Epithelial cell of prostate (primary cell): Measurements from ENCODE around the gene PEX5L.
"Not testable (repeated sequence)": the region's sequence is repeated elsewhere in the genome, so short reads cannot be mapped to it uniquely, and the experiment has no call there.

Source experiments
- DNase-seq: peaks from one replicate; pipeline ENCODE4 v3.0.0-alpha.2; 2011; ENCODE audit warnings: low read depth, low spot score
- H3K27ac ChIP-seq: fragments of 450-650 bp; 2 replicates; pipeline ENCODE4 v1.5.1; 2017; ENCODE audit warnings: mild to moderate bottlenecking

Gene PEX5L

DNA sequence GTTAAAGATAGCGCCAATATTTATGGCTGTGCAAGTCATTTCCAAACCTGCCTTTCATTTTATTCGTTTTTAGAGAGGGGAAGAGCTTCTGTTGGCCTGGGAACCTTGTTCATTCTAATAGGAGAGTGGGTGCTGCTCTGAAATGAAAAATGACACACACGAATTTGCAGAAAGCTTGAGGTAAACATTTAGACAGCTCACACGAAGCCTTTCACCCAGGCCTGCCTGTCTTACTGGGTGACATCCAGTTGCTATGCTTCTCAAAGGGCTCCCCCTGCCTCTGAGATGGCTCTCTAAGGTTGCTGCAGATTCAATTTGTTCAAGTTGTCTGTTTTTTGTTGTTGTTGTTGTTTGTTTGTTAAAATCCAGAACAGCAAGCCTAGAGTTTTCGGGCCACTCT lies 18.2 kb downstream of the PEX5L start:
- DNase-seq: no peak
- no peak overlapping the region for H3K27ac ChIP-seq

DNA sequence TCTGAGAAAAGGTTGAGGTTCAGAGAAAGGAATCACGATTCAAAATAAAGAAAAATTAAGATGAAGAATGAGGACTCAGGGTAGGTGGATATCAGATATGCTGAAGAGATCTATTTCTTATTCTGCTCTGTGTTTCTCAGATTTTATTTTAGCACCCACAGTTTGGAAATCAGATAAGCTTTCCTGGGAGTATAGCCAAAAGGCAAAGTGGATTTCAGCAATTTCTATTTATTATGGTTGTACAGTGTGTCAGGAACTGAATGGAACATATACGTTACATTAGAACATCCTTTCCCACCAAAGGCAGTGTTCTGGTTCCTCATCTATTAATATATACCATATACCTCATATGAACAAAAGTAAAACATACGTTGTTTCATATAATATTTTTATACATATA lies 18.9 kb downstream of the PEX5L start:
- no peak overlapping the region for H3K27ac ChIP-seq
- DNase-seq: no peak

DNA sequence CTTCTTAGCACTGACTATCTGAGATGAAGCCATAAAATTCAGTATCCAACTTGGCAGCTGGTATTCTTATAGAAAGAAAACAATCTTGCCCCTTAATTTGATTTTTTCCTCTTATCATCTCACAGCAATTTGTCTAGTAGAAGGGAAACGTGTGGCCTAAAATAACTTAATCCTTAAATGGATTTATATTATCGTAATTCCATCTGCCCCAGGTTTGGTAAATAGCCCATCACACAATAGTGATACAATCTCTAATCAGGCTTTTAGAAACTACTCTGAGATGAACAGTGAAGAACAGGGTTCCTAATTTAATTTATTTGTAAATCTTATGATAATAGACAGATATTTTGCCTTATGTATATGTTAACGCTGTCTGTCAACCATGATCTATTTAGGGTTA lies 24.8 kb downstream of the PEX5L start:
- no peak for DNase-seq

DNA sequence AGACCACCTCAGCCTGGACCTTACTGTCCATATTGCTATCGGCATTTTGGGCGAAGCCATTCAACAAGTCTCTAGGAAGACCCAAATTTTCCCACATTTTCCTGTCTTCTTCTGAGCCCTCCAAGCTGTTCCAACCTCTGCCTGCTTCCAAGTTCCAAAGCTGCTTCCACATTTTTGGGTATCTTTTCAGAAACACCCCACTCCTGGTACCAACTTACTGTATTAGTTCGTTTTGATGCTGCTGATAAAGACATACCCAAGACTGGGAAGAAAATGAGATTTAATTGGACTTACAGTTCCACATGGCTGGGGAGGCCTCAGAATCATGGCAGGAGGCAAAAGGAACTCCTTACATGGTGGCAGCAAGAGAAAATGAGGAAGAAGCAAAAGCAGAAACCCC lies 28.4 kb downstream of the PEX5L start:
- DNase-seq, H3K27ac ChIP-seq: not testable (repeated sequence)

More for the DNA sequence above, 24.8 kb downstream of the PEX5L start:
- H3K27ac ChIP-seq: no peak overlapping the region

DNA sequence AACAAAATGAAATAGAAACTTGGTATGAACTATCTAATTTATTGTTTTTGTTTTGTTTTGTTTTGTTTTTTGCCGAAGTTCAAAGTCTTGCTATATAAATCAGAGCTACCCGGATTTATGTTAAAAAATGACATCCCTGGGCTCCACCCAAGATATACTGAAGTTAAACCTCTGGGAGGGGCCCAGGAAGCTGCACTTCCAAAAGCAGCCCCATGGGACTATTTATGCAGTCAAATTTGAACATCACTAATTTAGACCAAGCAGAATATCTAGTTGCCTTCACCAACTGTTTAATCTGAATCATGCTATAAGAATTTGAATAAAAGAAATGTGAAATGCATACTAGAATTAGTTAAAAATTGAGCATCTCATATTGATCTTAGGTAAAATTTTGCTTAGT lies 32.2 kb downstream of the PEX5L start:
- no peak overlapping the region for H3K27ac ChIP-seq
- DNase-seq: no peak

DNA sequence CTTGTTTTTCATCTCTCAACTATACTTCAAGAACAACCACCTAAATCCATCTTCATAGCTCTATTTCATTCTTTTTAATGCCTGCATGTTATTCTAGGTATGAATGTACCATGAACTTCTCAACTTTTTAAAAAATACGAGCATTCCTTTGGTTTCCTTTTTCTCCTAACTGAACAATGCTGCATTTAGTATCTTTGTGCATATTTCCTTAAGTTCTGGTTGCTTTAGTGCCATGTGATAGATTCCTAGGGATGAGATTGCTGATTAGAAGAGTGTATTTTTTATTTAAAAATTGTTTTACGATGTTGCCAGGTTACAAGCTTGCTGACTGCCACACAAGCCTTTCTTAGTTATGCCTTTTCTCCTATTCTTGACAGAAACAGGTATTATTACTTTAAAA lies 34.7 kb downstream of the PEX5L start:
- H3K27ac ChIP-seq: no peak overlapping the region
- no peak for DNase-seq

DNA sequence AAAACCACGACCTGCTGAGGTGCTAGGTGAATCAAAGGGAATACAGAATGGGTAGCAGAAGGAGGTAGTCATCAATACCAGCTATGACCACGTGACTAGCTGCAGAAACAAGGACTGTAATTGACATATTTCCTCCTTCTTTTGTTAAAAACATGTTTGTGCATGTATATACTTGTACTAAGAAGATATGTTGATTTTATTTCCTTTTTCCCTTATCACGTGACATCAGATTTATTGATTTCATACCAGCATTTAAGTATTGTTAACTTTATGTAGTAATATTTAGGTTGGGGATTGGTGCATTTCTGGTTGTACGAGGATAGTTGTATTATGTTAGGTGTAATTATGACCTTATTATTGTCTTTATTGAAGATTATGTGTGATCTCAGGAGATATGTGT lies 36.2 kb downstream of the PEX5L start:
- DNase-seq: no peak
- H3K27ac ChIP-seq: no peak overlapping the region

DNA sequence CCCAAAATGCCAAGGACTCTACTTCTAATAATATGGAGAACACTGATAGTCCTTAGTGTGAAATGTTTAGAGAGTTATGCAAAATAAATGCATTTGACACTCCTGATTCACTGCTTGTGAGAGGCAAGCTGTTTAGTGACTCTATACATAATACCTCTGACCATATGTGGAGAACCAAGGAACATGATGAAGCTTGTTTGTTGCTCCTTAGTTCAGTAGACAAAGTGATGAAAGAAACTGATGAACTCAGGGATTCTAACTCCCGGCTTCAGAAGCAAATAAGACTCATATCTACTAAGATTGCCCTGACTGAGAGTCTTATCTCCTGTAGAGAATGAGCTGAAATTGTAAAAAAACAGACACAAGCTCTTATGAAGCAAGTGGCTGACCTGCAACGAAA lies 41.3 kb downstream of the PEX5L start:
- no peak for DNase-seq
- H3K27ac ChIP-seq: no peak overlapping the region

DNA sequence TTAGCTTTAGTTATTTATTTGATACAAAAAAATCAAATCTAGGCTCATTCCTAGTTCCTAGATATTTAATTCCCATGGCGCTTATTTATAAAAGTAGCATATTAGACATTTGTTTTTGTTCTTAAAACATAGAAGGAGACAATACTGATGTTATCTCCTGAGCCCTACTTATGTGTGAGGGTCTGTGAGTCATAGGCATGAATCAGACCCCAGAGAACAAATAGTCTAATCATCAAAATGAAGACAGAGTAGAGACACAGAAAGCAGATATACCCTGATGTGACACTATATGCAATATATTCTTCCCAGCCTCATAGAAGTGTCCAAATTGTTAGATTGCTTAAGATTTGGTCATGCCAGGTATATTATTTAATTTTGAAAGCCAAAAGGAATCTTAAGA lies 44.9 kb downstream of the PEX5L start:
- no peak overlapping the region for H3K27ac ChIP-seq
- no peak for DNase-seq

DNA sequence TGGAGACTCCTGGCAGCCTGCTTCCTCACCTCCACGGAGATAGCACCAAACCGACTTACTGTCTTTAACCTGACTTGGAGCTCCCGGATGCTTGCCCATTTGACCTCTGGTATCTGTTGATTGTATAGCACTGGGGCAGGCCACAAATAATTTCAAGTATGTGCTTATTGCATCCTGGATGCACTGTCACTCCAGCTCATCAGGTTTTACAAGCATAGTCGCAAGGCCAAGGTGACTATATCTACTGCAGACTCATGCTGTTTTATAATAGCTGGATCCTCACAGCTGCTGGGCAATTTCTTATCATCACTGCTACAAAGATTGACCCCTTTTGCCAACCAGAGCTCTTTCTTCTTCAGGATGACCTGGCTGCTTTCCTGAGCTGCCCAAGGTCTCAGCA lies 45.6 kb downstream of the PEX5L start:
- DNase-seq: no peak
- H3K27ac ChIP-seq: no peak overlapping the region

DNA sequence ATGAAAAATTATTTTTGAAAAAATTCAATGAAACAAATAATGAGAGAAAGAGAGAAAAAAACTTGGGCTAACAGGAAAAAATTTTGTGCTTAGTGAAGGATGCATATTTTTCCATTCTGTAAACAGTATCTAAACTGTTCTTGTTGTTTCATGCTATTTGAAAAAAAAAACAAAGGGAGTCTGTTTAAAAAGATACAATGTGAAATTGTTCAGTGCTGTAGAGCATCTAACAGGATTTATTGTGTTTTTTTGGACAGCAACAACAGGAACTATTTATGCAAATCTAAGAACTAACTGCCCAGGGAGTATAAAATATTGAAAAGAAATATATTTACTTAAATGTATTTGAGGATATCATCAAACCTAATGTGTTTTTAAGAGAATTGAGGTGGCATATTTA lies 55.1 kb downstream of the PEX5L start:
- DNase-seq: no peak
- H3K27ac ChIP-seq: no peak overlapping the region

DNA sequence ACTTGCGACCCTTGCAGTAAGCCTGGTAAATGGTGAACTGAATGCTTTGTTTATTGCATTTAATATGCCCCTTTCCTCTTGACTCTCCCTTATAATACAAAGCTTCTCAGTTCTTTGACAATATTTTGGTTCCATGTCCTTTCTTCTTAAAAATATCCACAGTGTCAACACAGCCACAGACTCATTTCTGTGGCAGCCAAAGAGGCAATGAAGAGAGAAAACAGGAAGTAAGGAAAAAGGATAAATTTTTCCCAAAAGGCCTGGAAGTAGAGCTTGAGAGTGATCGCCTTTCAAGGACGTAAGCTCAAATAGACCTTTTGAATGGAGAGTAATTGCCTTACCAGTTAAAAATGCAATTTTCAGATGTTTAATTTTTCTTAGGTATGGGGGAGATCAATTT lies 59.4 kb downstream of the PEX5L start:
- no peak for DNase-seq
- H3K27ac ChIP-seq: no peak overlapping the region

DNA sequence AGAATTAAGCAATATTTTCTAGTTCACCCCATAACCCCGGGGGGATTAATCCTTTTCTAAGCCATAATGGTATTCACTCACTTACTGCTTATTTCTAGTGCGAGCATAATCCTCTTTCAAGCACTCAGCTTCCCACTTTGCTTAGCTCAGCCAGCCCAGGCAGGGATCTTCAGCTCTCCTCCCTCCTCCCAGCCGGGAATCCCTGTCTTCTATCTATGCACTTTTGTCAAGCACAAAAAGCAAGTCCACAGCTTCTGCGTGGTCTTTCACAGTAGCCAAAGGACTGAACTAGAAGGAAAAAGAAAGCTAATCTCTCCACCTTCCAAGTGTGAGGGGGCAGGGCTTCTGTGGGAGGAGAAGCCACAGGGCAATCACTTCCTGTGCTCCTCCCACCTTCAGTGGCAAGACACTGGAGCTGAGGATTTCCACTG lies 62.8 kb downstream of the PEX5L start:
- no peak overlapping the region for H3K27ac ChIP-seq
- no peak for DNase-seq

DNA sequence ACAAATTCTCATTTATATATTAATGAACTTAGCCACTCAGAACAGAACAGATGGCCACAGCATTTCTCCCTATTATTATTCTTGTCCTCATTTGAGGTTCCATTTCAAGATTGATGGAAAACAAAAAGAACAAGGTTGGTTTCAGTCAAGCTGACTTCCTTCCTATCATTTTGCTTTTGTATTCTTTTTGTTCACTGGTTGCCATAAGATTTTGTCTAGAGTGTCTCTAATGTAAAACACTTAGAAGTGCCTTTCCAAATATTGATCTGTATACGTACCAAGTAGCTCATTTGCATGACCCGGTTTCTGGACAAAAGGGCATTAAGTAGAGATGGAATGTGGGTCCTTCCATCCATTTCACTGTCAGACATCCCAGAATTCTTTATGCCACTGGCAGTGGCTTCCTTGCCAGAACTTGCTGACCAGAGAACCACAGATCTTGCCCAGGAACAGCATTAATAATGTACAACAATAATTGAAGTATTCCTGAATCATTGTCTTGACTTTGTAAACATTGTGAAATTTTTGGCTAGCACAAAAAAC lies 63.8 kb downstream of the PEX5L start:
- H3K27ac ChIP-seq: no peak overlapping the region
- DNase-seq: no peak

DNA sequence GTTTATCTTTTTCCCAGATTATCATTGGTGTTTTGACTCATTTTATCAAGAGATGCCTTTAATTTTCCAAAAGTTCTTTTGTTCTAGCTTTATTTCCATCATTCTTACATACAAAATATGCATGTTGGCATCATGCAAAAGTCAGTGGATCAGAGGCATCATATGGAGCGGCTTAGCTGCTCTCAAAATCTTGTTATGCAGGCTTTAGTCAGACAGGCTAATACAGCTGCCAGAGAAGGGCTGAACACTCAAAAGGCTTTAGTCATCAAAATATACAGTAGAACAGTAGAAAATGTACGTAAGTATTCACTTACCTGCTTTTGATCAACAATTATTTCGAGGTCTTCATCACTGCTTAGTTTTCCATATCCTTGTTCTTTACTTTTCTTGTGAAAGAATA lies 65.5 kb downstream of the PEX5L start:
- no peak overlapping the region for H3K27ac ChIP-seq
- no peak for DNase-seq

DNA sequence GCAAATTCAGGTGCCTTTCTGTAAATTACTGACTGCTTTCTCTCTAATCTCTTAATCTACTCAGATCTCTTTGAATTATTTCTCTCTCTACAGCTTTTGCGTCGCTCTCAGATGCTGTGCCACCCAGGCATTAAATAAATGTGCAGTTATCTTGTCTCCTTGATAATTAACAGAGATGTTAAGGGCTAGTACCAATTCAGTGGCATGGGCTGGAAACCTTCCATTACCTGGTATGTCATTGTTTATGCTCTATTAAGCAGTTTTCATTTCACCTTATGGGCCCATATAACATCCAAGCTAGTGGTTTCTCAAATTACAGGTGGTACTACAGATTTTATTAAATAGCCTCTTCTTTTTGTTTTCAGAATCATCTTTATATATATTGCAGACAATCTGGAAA lies 66.0 kb downstream of the PEX5L start:
- H3K27ac ChIP-seq: no peak overlapping the region
- DNase-seq: no peak

DNA sequence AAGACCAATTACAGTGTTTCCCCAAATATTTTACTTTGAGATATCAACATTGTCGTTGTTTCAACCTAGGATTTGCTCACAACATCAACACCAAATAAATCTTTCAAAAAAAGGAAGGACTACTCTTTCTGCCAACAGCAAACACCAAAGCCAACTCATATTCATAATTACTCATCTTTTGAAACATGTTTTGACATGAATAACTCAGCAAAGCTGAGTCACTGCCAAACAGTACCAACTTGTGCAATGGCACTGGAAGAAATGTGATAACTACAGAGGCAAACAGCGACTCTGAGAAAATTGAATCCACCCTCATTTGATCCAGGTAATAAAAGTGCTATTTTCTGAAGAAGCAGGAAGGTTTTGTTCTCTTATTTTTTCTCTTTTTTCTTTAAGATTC lies 67.2 kb downstream of the PEX5L start:
- H3K27ac ChIP-seq: peak overlapping the region; percentile 31
- DNase-seq: peak; percentile 68

DNA sequence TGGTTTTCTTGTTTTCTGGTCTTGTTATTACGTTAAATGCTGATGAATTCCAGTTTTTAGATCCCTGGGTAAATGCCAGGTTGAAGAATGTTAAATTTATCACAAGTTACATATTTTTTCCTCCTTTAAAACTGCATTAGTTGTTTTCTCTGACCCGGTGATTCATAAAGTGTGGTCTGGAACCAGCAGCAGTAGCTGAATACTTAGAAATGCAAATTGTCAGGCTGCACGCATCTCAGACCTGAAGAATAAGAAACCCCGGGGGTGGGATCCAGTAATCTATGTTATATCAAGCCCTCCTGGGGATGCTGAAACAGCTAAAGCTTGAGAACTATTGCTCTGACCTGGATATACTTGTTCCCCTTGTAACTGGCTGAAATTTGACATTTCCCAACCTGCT lies 69.1 kb downstream of the PEX5L start:
- H3K27ac ChIP-seq: no peak overlapping the region
- DNase-seq: no peak

DNA sequence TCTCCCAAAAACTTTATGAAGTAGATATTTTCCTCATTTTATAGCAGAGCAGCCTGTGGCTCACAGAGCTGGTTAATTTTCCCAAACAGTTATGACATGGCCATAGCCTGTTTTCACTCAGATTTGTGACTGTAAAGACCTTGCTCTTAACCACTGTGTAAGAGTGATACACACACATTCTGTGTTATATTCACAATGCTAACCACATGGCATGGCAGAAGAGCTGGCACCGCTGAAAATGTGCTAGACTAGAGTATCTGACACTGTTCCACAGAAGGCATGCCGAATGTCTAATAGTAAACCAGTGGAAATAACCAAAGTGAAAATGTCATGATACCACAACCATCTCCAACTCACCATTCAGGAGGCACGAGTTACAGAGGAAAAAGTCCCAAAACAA lies 71.8 kb downstream of the PEX5L start:
- DNase-seq: no peak

DNA sequence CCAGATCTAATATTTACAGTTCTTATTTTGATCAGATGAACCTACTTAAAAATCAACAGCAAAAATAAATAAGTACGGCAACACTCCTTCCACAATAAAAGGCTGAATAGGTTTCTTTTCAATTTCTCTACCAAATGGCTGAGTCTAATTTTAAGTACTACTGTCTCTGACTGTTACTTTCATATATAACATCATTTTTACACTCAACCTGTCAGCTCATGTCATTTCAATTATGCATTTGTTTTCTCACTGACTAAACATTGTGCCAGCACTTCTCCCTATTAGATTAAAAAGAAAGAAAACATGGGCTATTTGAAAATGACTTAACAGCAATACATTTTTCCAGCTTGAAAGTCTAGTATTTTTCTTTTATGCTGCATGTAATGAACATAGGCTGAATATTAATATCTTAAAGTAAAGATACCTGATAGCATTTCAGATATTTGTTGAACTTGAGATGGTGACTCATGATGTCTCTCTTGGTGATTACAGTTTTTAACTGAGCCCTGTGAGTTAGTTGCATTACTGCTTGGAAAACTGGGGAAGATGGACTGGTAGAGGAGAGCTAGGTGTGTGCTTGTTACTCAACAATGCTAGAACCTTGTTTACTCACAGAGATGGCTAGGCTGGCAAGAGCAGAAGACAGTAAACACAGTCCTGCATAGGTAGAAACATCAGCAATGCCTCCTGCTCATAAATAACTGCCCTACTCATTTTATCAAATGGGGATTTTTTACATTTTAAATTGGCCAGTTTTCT lies 73.9 kb downstream of the PEX5L start:
- no peak overlapping the region for H3K27ac ChIP-seq
- DNase-seq: no peak

More for the DNA sequence above, 71.8 kb downstream of the PEX5L start:
- no peak overlapping the region for H3K27ac ChIP-seq

DNA sequence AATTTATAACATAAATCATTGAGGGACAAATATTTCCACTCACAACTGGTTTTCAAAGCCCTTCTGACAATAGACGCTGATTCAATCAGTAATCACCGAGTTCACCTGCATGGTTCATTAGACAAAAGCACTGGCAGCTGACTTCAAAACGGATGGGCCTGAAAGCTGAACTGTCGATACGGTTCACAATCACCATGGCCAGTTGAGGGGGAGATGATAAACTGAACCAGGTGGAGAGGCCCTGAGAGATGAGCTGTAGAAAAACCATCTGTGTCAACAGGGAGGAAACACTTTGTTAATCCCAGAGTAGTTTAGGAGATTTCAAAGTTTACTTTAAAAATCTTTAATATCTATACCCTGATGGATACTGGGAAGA lies 75.0 kb downstream of the PEX5L start:
- DNase-seq: no peak
- no peak overlapping the region for H3K27ac ChIP-seq

DNA sequence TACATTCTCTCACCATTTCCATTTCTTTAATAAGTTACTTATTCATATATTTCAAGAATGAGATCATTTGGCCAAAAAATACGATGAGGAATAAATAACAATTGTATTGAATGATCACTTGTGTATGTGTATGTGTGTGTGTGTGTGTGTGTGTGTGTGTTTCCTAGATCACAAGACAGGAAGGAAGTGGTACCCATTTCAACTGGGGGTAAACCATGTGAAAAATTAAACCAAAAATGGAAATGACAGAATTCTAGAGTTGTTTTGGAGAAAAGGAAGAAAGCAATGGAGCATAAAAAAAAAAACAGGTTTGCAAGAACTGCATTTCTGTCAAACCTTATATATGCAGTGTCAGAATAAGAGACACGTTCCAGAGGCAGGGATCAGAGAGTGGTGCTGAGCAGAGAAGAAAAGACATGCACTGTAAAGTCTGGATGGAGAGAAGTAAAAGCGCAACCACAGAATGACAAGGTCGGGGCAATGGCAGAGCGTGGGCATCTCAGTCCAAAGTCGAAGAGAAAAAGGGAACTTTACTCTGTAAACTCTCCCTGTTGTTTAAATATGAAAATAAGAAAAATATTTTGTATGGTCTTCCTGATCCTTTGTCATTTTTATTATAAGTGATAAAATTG lies 75.5 kb downstream of the PEX5L start:
- H3K27ac ChIP-seq: no peak overlapping the region
- DNase-seq: no peak
